Measurements from ENCODE around the gene NANS.

NANS gene

DNA sequence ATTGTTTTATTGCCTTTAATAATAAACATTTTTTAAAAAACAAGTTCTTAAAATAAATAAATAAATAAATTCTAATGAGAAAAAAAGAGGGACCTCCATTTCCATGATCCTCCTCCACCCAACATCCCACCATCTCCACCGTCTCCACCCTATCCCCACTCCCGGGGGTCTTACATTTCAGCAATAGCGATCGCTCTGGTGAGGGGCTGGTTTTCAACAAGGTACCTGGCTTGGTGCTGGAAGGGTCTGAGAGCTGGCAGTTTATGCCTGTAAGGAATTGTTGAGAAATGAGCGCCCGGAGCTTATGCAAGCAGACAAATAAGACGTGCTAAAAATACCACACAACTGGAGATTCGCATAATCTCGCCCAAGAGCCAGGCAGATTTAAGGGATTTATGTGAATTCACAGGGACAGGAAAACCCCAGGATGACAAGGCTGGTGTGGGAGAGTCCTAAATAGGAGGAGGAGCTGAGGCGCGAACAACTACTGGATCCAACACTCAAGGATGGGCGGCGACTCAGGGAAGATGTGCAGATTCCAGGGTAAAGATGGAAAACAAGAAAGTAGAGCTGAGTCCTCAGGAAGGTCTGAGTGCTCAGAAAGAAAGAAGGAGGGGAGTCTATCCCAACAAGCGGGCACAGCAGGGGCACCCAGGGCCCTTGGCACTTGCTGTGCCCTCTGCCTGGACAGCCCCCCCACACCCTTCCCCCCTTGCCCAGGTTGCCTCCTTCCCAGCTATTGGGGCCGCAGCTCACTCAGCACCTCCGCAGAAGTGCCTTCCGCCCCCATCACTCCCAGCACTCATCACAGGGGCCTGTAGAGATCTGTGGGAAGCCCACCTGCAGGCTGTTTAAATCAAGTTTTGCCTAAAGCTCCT, 35.4 kb downstream of the NANS start:
- Histone ChIP-seq H3K4me3 (ENCODE audit: low read length) (no peak overlapping the region), H3K4me1 (ENCODE audit: control insufficient read depth, insufficient read depth, low read length) (peaks cover 9% of the 10 kb centered on the region), H3K9me3 (ENCODE audit: control insufficient read depth, low read length) (no peaks in the 10 kb centered on the region), H3K36me3 (ENCODE audit: control insufficient read depth, insufficient read depth, low read length, severe bottlenecking) (no peaks in the 10 kb centered on the region), H3K27me3 (replicated peaks; ENCODE audit: control insufficient read depth, insufficient read depth, low read length) (peaks cover 6% of the 10 kb centered on the region), H3K9ac (ENCODE audit: low read length) (no peak overlapping the region)
- no peak for DNase-seq (ENCODE audit: low read depth)

DNA sequence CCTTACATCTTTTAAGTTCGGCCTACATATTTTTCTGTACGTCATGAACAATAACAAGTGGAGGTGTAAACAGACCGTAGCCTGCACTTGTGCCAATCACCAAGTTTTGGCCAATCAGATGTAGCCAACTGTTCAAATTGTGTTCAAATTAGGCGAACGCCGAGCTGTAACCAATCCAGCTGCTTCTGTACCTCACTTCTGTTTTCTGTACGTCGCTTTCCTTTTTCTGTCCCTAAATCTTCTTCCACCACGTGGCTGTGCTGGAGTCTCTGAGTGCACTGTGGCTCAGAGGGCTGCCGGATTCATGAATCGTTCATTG, 36.0 kb downstream of the NANS start:
- Histone ChIP-seq H3K4me1 (ENCODE audit: control insufficient read depth, insufficient read depth, low read length) (peaks cover 9% of the 10 kb centered on the region), H3K36me3 (ENCODE audit: control insufficient read depth, insufficient read depth, low read length, severe bottlenecking) (no peaks in the 10 kb centered on the region), H3K27me3 (replicated peaks; ENCODE audit: control insufficient read depth, insufficient read depth, low read length) (peaks cover 6% of the 10 kb centered on the region), H3K4me3 (ENCODE audit: low read length) (no peak overlapping the region), H3K9ac (ENCODE audit: low read length) (no peak overlapping the region), H3K9me3 (ENCODE audit: control insufficient read depth, low read length) (no peaks in the 10 kb centered on the region)
- no peak for DNase-seq (ENCODE audit: low read depth)

DNA sequence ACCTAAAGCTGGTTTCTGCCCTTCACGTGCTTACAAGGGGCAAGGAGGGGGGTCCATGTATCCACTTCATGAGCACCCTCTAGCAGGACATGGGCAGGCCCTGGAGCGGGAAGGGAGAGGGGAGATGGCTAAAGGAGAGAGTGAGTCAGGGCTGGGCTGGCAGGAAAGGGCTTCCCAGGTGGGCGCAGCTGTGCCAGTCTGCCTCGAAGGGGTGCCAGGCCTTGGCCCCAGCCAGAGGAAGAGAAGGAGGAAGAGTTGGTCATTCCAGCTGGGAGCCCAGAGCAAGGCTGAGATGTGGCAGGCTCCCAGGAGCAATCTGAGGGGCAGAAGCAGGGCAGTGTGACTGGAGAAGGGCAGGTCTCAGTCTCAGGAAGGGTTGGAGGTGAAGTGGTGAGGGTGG, 37.8 kb downstream of the NANS start:
- Histone ChIP-seq H3K36me3 (ENCODE audit: control insufficient read depth, insufficient read depth, low read length, severe bottlenecking) (no peaks in the 10 kb centered on the region), H3K4me1 (ENCODE audit: control insufficient read depth, insufficient read depth, low read length) (peaks cover 9% of the 10 kb centered on the region), H3K9me3 (ENCODE audit: control insufficient read depth, low read length) (no peaks in the 10 kb centered on the region), H3K27me3 (replicated peaks; ENCODE audit: control insufficient read depth, insufficient read depth, low read length) (peaks cover 6% of the 10 kb centered on the region), H3K9ac (ENCODE audit: low read length) (no peak overlapping the region), H3K4me3 (ENCODE audit: low read length) (no peak overlapping the region)
- no peak for DNase-seq (ENCODE audit: low read depth)

DNA sequence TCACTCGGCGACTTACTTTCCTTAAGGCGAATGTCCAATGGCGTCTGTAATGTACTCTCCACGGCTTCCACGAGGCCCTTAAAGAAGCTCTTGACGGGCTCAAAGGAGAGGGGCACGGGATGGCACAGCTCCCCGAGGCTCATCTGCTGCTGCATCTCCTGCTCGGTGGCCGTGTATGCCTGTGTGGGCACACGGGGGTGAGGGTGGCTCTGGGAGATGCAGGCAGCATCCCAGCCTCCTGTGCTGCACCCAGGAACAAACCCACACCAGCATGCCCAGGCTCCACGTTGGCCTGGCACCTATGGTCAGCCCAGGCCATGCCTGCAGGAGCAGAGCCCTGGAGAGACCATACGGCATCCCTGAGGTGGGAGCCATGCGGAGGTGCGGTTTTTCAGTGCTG, 38.3 kb downstream of the NANS start:
- no peak for DNase-seq (ENCODE audit: low read depth)
- H3K36me3 ChIP-seq (ENCODE audit: control insufficient read depth, insufficient read depth, low read length, severe bottlenecking): no peaks in the 10 kb centered on the region
- peaks cover 9% of the 10 kb centered on the region for H3K4me1 ChIP-seq (ENCODE audit: control insufficient read depth, insufficient read depth, low read length)
- no peak overlapping the region for H3K9ac ChIP-seq (ENCODE audit: low read length)
- H3K4me3 ChIP-seq (ENCODE audit: low read length): no peak overlapping the region
- peaks cover 6% of the 10 kb centered on the region for H3K27me3 ChIP-seq (replicated peaks; ENCODE audit: control insufficient read depth, insufficient read depth, low read length)
- no peaks in the 10 kb centered on the region for H3K9me3 ChIP-seq (ENCODE audit: control insufficient read depth, low read length)

DNA sequence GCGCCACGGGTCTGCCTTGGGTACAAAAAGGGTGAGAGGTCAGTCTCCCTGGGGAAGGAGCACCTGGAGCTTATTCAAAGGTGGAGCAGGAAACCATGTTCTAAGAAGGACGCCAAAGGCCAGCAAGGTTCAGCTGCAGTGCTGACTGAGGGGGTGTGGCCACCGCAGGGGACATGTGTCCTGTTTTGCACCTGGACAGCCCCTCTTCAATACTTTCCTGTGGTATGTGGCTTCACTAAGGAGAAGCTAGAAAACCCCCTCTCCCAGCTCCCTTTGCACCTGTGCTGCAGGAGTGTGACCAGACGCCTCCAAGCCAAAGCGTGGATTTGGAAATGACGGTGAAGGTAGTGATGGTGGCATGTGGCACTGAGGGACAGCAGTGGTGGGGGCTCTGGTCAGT, 38.9 kb downstream of the NANS start:
- DNase-seq (ENCODE audit: low read depth): no peak
- Histone ChIP-seq H3K27me3 (replicated peaks; ENCODE audit: control insufficient read depth, insufficient read depth, low read length) (peaks cover 6% of the 10 kb centered on the region), H3K4me1 (ENCODE audit: control insufficient read depth, insufficient read depth, low read length) (peaks cover 9% of the 10 kb centered on the region), H3K9ac (ENCODE audit: low read length) (no peak overlapping the region), H3K36me3 (ENCODE audit: control insufficient read depth, insufficient read depth, low read length, severe bottlenecking) (no peaks in the 10 kb centered on the region), H3K4me3 (ENCODE audit: low read length) (no peak overlapping the region), H3K9me3 (ENCODE audit: control insufficient read depth, low read length) (no peaks in the 10 kb centered on the region)

DNA sequence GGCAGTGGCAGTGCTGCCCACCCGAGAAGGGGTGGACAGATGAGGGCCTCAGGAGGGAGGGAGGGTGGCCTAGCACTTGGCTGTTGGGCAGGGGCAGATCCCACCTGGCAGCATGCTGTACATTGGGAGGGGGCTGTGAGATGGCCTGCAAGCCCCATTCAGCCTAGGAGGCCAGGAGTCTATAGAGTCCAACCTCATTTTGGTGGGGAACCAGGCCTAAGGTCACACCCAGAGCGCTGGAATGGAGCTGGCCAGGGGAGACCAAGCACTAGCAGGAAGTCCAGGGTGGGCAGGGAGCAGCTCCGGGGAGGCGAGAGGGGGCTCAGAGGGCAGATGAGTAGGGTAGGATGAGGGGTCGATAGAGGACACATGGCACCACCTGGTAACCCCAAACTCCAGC, 39.6 kb downstream of the NANS start:
- DNase-seq (ENCODE audit: low read depth): no peak
- Histone ChIP-seq H3K4me1 (ENCODE audit: control insufficient read depth, insufficient read depth, low read length) (peaks cover 9% of the 10 kb centered on the region), H3K9ac (ENCODE audit: low read length) (no peak overlapping the region), H3K9me3 (ENCODE audit: control insufficient read depth, low read length) (no peaks in the 10 kb centered on the region), H3K36me3 (ENCODE audit: control insufficient read depth, insufficient read depth, low read length, severe bottlenecking) (no peaks in the 10 kb centered on the region), H3K4me3 (ENCODE audit: low read length) (no peak overlapping the region), H3K27me3 (replicated peaks; ENCODE audit: control insufficient read depth, insufficient read depth, low read length) (peaks cover 6% of the 10 kb centered on the region)

DNA sequence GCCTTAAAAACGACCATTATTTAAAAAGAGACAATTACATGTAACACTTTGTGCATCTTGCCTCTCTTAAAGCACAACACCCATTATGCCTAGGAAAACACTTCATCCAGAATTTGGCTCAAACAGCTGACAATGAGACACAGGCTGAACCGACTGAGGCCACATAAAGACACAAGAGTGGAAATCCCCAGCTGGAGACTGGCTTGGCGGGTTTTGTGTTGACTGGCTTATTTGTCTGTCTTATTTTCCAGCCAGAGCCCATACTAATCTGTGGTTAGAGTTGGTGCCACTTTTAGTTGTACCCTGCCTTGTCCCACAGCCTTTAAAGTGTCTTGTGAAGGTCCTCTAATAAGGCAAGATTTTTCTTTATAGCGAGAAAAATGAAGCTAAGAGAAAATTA, 41.3 kb downstream of the NANS start:
- H3K36me3 ChIP-seq (ENCODE audit: control insufficient read depth, insufficient read depth, low read length, severe bottlenecking): no peaks in the 10 kb centered on the region
- H3K4me1 ChIP-seq (ENCODE audit: control insufficient read depth, insufficient read depth, low read length): no peaks in the 10 kb centered on the region
- DNase-seq (ENCODE audit: low read depth): no peak
- peaks cover 4% of the 10 kb centered on the region for H3K27me3 ChIP-seq (replicated peaks; ENCODE audit: control insufficient read depth, insufficient read depth, low read length)
- no peaks in the 10 kb centered on the region for H3K9me3 ChIP-seq (ENCODE audit: control insufficient read depth, low read length)
- no peak overlapping the region for H3K4me3 ChIP-seq (ENCODE audit: low read length)
- H3K9ac ChIP-seq (ENCODE audit: low read length): no peak overlapping the region

DNA sequence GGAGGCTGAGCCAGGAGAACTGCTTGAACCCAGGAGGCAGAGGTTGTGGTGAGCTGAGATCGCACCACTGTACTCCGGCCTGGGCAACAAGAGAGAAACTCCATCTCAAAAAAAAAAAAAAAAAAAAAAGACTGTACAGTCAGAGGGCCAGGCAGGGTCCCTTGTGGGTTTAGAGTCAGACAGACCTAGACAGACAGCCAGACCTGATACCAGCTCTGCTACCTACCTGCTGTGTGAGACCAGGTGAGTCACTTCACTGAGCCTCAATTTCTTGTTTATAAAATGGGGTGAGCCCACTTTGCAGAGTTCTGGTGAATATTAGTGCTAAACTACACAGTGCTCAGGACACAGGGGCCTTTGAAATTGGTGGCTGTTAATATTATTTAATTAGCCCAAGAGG, 42.8 kb downstream of the NANS start:
- no peaks in the 10 kb centered on the region for H3K4me1 ChIP-seq (ENCODE audit: control insufficient read depth, insufficient read depth, low read length)
- H3K27me3 ChIP-seq (replicated peaks; ENCODE audit: control insufficient read depth, insufficient read depth, low read length): no peaks in the 10 kb centered on the region
- no peak overlapping the region for H3K9ac ChIP-seq (ENCODE audit: low read length)
- no peak for DNase-seq (ENCODE audit: low read depth)
- H3K9me3 ChIP-seq (ENCODE audit: control insufficient read depth, low read length): no peaks in the 10 kb centered on the region
- no peak overlapping the region for H3K4me3 ChIP-seq (ENCODE audit: low read length)
- H3K36me3 ChIP-seq (ENCODE audit: control insufficient read depth, insufficient read depth, low read length, severe bottlenecking): no peaks in the 10 kb centered on the region

DNA sequence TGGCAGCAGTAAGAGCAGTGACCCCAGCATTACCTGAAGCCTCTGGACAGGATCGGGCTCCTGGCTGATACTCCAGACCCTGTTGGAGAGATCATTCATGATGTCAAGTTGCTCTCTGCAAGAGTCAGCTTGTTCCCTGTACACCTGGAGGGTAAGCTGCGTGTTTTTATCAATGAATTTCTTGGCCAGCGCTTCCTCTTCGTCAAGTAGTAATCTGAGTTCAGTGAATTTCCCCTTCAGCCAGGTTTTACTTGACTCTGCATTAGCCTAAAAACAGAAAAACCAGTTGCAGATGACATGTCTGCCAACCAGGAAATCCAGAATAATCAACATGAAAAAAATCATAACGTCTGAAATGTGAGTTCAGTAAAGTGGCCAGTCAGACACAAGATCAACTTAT, 43.4 kb downstream of the NANS start:
- H3K36me3 ChIP-seq (ENCODE audit: control insufficient read depth, insufficient read depth, low read length, severe bottlenecking): no peaks in the 10 kb centered on the region
- H3K27me3 ChIP-seq (replicated peaks; ENCODE audit: control insufficient read depth, insufficient read depth, low read length): no peaks in the 10 kb centered on the region
- H3K4me1 ChIP-seq (ENCODE audit: control insufficient read depth, insufficient read depth, low read length): no peaks in the 10 kb centered on the region
- no peaks in the 10 kb centered on the region for H3K9me3 ChIP-seq (ENCODE audit: control insufficient read depth, low read length)
- DNase-seq (ENCODE audit: low read depth): no peak
- H3K9ac ChIP-seq (ENCODE audit: low read length): no peak overlapping the region
- no peak overlapping the region for H3K4me3 ChIP-seq (ENCODE audit: low read length)

DNA sequence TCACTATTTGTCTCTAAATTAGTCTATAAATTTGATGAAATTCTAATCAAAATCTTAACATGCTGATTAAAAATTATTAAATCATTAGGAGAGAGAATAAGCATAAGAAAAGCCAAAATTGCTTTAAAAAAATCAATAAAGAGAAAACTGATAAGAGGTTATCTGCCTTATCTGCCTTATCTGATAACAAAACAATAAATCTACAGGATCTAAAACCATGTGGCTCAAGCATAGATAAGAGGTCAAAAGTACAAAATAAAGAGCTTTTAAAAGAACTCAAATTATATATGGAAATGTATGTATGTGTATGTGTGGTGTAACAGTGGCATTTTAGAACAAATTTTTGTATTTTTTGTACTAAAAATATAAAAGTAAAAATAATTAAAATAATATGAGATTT, 43.9 kb downstream of the NANS start:
- no peaks in the 10 kb centered on the region for H3K9me3 ChIP-seq (ENCODE audit: control insufficient read depth, low read length)
- H3K36me3 ChIP-seq (ENCODE audit: control insufficient read depth, insufficient read depth, low read length, severe bottlenecking): no peaks in the 10 kb centered on the region
- no peak overlapping the region for H3K4me3 ChIP-seq (ENCODE audit: low read length)
- no peaks in the 10 kb centered on the region for H3K4me1 ChIP-seq (ENCODE audit: control insufficient read depth, insufficient read depth, low read length)
- H3K27me3 ChIP-seq (replicated peaks; ENCODE audit: control insufficient read depth, insufficient read depth, low read length): no peaks in the 10 kb centered on the region
- no peak overlapping the region for H3K9ac ChIP-seq (ENCODE audit: low read length)
- DNase-seq (ENCODE audit: low read depth): no peak

DNA sequence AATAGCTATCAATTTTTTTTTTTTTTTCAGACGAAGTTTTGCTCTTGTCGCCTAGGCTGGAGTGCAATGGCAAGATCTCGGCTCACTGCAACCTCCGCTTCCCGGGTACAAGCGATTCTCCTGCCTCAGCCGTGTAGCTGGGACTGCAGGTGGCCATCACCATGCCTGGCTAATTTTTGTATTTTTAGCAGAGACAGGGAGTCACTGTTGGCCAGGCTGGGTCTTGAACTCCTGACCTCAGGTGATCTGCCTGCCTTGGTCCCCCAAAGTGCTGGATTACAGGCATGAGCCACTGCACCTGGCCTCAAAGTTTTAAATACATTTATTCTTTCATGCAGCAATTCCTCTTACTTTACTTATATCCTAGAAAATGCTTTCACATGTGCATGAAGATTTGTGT, 44.9 kb downstream of the NANS start:
- Histone ChIP-seq H3K9ac (ENCODE audit: low read length) (no peak overlapping the region), H3K9me3 (ENCODE audit: control insufficient read depth, low read length) (no peaks in the 10 kb centered on the region), H3K4me3 (ENCODE audit: low read length) (no peak overlapping the region), H3K4me1 (ENCODE audit: control insufficient read depth, insufficient read depth, low read length) (no peaks in the 10 kb centered on the region), H3K36me3 (ENCODE audit: control insufficient read depth, insufficient read depth, low read length, severe bottlenecking) (no peaks in the 10 kb centered on the region), H3K27me3 (replicated peaks; ENCODE audit: control insufficient read depth, insufficient read depth, low read length) (no peaks in the 10 kb centered on the region)
- DNase-seq (ENCODE audit: low read depth): no peak

DNA sequence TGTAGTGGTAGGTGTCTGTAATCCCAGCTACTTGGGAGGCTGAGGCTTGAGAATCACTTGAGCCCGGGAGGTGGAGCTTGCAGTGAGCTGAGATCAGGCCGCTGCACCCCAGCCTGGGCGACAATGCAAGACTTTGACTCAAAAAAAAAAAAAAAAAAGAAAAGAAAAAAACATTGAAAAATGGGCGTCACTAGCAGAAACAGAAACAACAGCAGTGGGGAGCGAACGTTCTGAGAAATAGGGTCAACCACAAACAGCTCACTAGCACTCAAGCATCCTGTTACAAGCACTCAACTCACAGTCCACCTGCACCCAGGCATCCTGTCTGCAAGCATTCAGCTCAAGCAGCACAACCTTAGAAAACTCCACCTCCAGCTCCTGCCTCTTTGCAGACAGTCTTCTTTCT, 45.3 kb downstream of the NANS start:
- no peaks in the 10 kb centered on the region for H3K27me3 ChIP-seq (replicated peaks; ENCODE audit: control insufficient read depth, insufficient read depth, low read length)
- no peaks in the 10 kb centered on the region for H3K9me3 ChIP-seq (ENCODE audit: control insufficient read depth, low read length)
- H3K36me3 ChIP-seq (ENCODE audit: control insufficient read depth, insufficient read depth, low read length, severe bottlenecking): no peaks in the 10 kb centered on the region
- no peak overlapping the region for H3K4me3 ChIP-seq (ENCODE audit: low read length)
- no peak for DNase-seq (ENCODE audit: low read depth)
- no peaks in the 10 kb centered on the region for H3K4me1 ChIP-seq (ENCODE audit: control insufficient read depth, insufficient read depth, low read length)
- no peak overlapping the region for H3K9ac ChIP-seq (ENCODE audit: low read length)

All from adipocyte (in vitro differentiated cells).